Measurements from ENCODE around the gene MBP.
"Not testable (repeated sequence)": the region's sequence is repeated elsewhere in the genome, so short reads cannot be mapped to it uniquely, and the experiment has no call there.

Gene MBP

GRCh38 chr18:76993085-76993382 lies 139.5 kb downstream of the MBP start:
- DNase-seq = no peak
- Histone ChIP-seq H3K36me3 (replicated peaks) (no peaks in the 10 kb centered on the region), H3K4me3 (ENCODE audit: low read depth, low read length) (no peak overlapping the region), H3K27ac (no peak overlapping the region), H3K27me3 (replicated peaks) (no peaks in the 10 kb centered on the region)
- in situ Hi-C loops (cut with HindIII; ENCODE audit: low pct_ligation_motif_present, low sequenced_read_pairs) = no loop called here
- TF ChIP-seq, protein P1, sequence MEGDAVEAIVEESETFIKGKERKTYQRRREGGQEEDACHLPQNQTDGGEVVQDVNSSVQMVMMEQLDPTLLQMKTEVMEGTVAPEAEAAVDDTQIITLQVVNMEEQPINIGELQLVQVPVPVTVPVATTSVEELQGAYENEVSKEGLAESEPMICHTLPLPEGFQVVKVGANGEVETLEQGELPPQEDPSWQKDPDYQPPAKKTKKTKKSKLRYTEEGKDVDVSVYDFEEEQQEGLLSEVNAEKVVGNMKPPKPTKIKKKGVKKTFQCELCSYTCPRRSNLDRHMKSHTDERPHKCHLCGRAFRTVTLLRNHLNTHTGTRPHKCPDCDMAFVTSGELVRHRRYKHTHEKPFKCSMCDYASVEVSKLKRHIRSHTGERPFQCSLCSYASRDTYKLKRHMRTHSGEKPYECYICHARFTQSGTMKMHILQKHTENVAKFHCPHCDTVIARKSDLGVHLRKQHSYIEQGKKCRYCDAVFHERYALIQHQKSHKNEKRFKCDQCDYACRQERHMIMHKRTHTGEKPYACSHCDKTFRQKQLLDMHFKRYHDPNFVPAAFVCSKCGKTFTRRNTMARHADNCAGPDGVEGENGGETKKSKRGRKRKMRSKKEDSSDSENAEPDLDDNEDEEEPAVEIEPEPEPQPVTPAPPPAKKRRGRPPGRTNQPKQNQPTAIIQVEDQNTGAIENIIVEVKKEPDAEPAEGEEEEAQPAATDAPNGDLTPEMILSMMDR (IDR thresholded peaks at IDR 0.05; ENCODE audit: low read depth, low read length, missing control alignments) = no peak

DNA sequence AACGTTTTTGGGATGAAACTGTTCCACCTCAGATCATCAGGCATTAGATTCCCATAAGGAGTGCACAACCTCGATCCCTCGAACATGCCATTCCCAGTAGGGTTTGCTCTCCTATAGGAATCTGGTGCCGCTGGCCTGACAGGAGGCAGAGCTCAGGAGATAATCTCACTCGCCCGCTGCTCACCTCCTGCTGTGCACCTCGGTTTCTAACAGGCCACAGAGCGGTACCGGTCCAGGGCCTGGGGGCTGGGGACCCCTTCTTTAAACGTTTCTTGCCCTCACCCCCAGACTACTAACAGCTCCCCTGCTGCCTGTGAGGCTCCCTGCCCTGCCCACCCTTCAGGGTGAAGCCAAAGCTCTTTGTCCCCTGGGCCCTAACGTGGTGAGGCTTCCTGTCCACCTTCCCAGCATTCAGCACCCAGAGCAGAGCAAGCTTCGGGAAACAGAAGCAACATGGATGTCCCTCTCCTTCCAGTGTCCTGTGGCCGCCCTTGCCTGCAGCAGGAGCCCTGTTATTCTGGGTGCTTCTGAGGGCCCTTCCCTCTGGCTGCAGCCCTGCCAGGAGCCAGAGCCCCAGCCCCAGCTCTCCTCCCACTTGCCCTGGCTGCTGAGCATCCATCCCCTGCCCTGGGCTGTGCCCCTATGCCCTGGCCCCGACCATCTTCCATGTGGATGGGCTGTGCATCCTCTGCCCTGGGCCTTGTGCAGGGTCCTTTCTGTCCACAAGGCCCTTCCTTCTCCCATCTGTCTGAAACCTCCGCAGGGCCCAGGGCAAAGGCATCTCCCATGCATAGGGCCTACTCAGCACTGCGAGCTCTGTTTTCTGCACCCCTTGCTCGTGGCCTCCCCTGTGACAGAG lies 140.1 kb downstream of the MBP start:
- H3K27ac ChIP-seq = no peak overlapping the region
- in situ Hi-C loops (cut with HindIII; ENCODE audit: low pct_ligation_motif_present, low sequenced_read_pairs) = no loop called here
- DNase-seq = no peak
- H3K27me3 ChIP-seq (replicated peaks) = no peaks in the 10 kb centered on the region
- H3K4me3 ChIP-seq (ENCODE audit: low read depth, low read length) = no peak overlapping the region
- TF ChIP-seq, protein P1 (IDR thresholded peaks at IDR 0.05; ENCODE audit: low read depth, low read length, missing control alignments) = no peak
- no peaks in the 10 kb centered on the region for H3K36me3 ChIP-seq (replicated peaks)

GRCh38 chr18:76991021-76991688 lies 141.4 kb downstream of the MBP start:
- Histone ChIP-seq H3K36me3 (replicated peaks) (no peaks in the 10 kb centered on the region), H3K4me3 (ENCODE audit: low read depth, low read length) (no peak overlapping the region), H3K27me3 (replicated peaks) (no peaks in the 10 kb centered on the region), H3K27ac (no peak overlapping the region)
- no peak for DNase-seq
- in situ Hi-C loops (cut with HindIII; ENCODE audit: low pct_ligation_motif_present, low sequenced_read_pairs) = no loop called here
- TF ChIP-seq, protein P1 (IDR thresholded peaks at IDR 0.05; ENCODE audit: low read depth, low read length, missing control alignments) = no peak

GRCh38 chr18:76990343-76991020 lies 142.1 kb downstream of the MBP start:
- H3K4me3 ChIP-seq (ENCODE audit: low read depth, low read length); H3K27ac ChIP-seq; H3K36me3 ChIP-seq (replicated peaks); H3K27me3 ChIP-seq (replicated peaks); in situ Hi-C loops (cut with HindIII; ENCODE audit: low pct_ligation_motif_present, low sequenced_read_pairs); DNase-seq: not testable (repeated sequence)

DNA sequence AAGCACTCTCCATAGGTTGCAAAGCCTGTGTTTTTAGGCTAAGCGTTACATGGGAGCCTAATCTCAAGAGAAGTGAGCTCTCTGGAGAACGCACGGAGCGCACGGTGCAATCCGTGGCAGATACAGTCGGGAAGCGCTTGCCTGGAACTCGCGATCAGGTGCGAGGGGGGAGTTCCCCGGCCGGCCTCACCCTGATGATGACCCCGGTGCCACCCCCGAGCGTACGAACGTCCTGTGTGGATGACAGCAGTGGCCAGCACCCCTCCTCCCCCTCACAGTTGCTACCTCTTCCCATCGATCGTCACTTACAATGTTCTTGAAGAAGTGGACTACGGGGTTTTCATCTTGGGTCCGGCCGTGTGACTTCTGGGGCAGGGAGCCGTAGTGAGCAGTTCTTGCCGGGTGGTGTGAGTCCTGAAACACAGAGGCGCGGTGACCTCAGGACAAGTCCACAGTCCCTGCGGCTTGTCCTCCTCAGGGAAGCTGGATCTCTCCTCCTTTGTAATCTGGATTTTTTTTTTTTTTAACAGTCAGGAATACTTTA lies 142.9 kb downstream of the MBP start:
- H3K27ac ChIP-seq = no peak overlapping the region
- no peak overlapping the region for H3K4me3 ChIP-seq (ENCODE audit: low read depth, low read length)
- no peaks in the 10 kb centered on the region for H3K27me3 ChIP-seq (replicated peaks)
- no peaks in the 10 kb centered on the region for H3K36me3 ChIP-seq (replicated peaks)
- in situ Hi-C loops (cut with HindIII; ENCODE audit: low pct_ligation_motif_present, low sequenced_read_pairs) = no loop called here
- TF ChIP-seq, protein P1 (IDR thresholded peaks at IDR 0.05; ENCODE audit: low read depth, low read length, missing control alignments) = no peak
- DNase-seq = no peak

All from brain microvascular endothelial cell (primary cell).